Bronchial epithelial cell (primary cell): Measurements from ENCODE around the gene OGFOD3. TPM values are rescaled to one million over a fixed set of nuclear protein-coding genes. Genes with fewer than 3 reads are reported as not detected.

Experiments
- DNase-seq: peaks from one replicate; pipeline ENCODE4 v3.0.0-alpha.2; 2010; ENCODE audit warnings: low read depth
- FAIRE-seq: peaks from 2 replicates; lab custom pipeline; 2011; peaks lifted over from hg19 to GRCh38; lab: Jason Lieb, UNC
- H3K27me3 ChIP-seq: 2 replicates; pipeline ENCODE4 v1.5.1; 2011; ENCODE audit warnings: low read length; ENCODE audit not compliant: control insufficient read depth, insufficient read depth
- H3K36me3 ChIP-seq: 2 replicates; pipeline ENCODE4 v1.5.1; 2011; ENCODE audit warnings: low read length; ENCODE audit not compliant: control insufficient read depth, insufficient read depth
- H3K4me3 ChIP-seq: 2 replicates; pipeline ENCODE4 v1.5.1; 2011; ENCODE audit warnings: mild to moderate bottlenecking, low read depth, low read length, control low read depth
- total RNA-seq: library from RNA; depleted of rRNA; stranded (reverse); fragments of >200 nt; gene quantifications from 2 replicates; pipeline ENCODE4 v1.2.1, GENCODE V29; 2014
- TF ChIP-seq, protein P1 (sequence below): IDR thresholded peaks from 2 replicates; pipeline ENCODE4 v1.5.1; 2011; ENCODE audit warnings: mild to moderate bottlenecking, moderate library complexity, low read length, control low read depth, inconsistent platforms; ENCODE audit not compliant: insufficient read depth, severe bottlenecking

The OGFOD3 gene
- total RNA-seq, 1 donor from 2014 or later = 25.0 TPM

DNA sequence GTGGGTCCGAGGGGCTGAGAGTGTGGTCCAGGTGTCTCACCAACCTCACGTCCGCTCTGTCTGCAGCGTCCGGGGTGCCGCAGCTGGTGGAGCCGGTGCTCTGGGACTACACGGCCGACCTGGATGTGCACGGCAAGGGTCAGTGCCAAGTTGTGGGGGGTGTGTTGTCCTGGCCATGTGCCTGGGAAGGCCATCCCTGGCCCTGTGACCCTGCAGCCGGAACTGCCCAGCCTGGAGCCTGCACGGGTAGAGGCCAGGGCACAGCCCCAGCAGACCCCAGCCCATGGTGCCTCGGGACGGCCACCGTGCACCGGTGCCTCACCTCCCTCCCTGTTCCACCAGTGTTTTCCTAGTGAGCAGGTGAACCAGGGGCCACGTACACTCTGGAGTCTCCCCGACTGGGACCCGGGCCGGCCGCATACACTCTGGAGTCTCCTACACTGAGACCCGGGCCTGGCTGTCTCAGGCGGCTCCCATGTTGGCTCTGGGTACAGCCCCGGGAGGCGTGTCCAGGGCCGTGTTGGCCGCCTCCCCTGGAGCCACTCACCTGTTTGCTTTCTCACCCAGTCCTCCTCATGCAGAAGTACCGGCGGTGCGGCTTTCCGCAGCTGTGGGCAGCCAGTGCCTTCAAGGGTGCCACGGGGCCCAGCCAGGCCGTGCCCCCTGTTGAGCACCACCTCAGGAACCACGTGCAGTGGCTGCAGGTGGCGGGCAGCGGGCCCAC lies 18.4 kb upstream of the OGFOD3 start:
- no peak for FAIRE-seq
- TF ChIP-seq, protein P1, sequence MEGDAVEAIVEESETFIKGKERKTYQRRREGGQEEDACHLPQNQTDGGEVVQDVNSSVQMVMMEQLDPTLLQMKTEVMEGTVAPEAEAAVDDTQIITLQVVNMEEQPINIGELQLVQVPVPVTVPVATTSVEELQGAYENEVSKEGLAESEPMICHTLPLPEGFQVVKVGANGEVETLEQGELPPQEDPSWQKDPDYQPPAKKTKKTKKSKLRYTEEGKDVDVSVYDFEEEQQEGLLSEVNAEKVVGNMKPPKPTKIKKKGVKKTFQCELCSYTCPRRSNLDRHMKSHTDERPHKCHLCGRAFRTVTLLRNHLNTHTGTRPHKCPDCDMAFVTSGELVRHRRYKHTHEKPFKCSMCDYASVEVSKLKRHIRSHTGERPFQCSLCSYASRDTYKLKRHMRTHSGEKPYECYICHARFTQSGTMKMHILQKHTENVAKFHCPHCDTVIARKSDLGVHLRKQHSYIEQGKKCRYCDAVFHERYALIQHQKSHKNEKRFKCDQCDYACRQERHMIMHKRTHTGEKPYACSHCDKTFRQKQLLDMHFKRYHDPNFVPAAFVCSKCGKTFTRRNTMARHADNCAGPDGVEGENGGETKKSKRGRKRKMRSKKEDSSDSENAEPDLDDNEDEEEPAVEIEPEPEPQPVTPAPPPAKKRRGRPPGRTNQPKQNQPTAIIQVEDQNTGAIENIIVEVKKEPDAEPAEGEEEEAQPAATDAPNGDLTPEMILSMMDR = no peak
- DNase-seq = no peak

GRCh38 chr17:82435601-82436583 lies 17.5 kb upstream of the OGFOD3 start:
- TF ChIP-seq, protein P1 = no peak
- peak; percentile 18 for FAIRE-seq

More for the DNA sequence above, 18.4 kb upstream of the OGFOD3 start:
- H3K36me3 ChIP-seq = peaks cover 2% of the 10 kb centered on the region
- H3K27me3 ChIP-seq = no peaks in the 10 kb centered on the region
- no peak overlapping the region for H3K4me3 ChIP-seq

DNA sequence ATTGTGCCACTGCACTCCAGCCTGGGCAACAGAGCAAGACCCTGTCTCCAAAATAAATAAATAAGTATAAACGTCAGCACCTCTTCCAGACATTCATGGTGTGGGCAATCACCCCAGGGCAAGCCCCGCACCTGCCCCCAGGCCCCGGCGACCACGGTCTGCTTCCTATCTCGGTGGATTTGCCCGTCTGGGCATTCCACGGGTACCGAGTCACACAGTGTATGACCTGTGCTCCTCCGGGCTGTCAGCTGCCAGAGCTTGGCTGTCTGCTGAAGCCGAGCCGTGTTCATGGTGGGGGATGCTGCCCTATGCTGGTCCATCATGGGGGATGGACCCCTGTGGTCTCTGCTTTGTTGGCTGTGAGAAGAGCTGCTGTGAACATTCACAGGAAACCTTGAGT lies 16.7 kb upstream of the OGFOD3 start:
- Histone ChIP-seq H3K4me3 (no peak overlapping the region), H3K36me3 (peaks cover 2% of the 10 kb centered on the region), H3K27me3 (no peaks in the 10 kb centered on the region)
- DNase-seq (no peak), FAIRE-seq (no peak)
- TF ChIP-seq, protein P1 = no peak

More at GRCh38 chr17:82435601-82436583, 17.5 kb upstream of the OGFOD3 start:
- no peak for DNase-seq
- peaks cover 2% of the 10 kb centered on the region for H3K36me3 ChIP-seq
- H3K27me3 ChIP-seq = no peaks in the 10 kb centered on the region
- no peak overlapping the region for H3K4me3 ChIP-seq

- no peaks in the 10 kb centered on the region for H3K27me3 ChIP-seq
- peaks cover 2% of the 10 kb centered on the region for H3K36me3 ChIP-seq
- TF ChIP-seq, protein P1 = no peak
- FAIRE-seq (no peak), DNase-seq (no peak)
- no peak overlapping the region for H3K4me3 ChIP-seq
Observed at GRCh38 chr17:82434216-82434565, 15.8 kb upstream of the OGFOD3 start.

GRCh38 chr17:82433560-82434215 lies 15.3 kb upstream of the OGFOD3 start:
- Histone ChIP-seq H3K4me3 (no peak overlapping the region), H3K27me3 (no peaks in the 10 kb centered on the region), H3K36me3 (peaks cover 2% of the 10 kb centered on the region)
- FAIRE-seq (no peak), DNase-seq (no peak)
- TF ChIP-seq, protein P1 = no peak
